SU-DHL-6 (cell line): Measurements from ENCODE around the gene TRPM8.

Experiments used
- H2AFZ ChIP-seq: fragments of 200-600 bp; sonication (generic); 2 replicates; pipeline ENCODE4 v1.6.1; 2014; ENCODE audit warnings: low read depth, mild to moderate bottlenecking, moderate library complexity, mixed read lengths, antibody characterized with exemption, low read length; ENCODE audit not compliant: severe bottlenecking
- H3F3A ChIP-seq: fragments of 200-600 bp; shearing (Covaris generic); 2 replicates; pipeline ENCODE4 v1.6.0; 2016; ENCODE audit warnings: antibody characterized with exemption, mild to moderate bottlenecking; ENCODE audit not compliant: insufficient read depth
- H3K27ac ChIP-seq: fragments of 200-600 bp; sonication (generic); 2 replicates; pipeline ENCODE4 v1.5.1; 2016; ENCODE audit warnings: low read depth, mild to moderate bottlenecking, low read length, moderate library complexity, mixed read lengths
- H3K27me3 ChIP-seq: fragments of 200-600 bp; sonication (generic), shearing (Covaris generic); 2 replicates; pipeline ENCODE4 v1.6.0; 2014; ENCODE audit warnings: mild to moderate bottlenecking, low read length
- H3K36me3 ChIP-seq: fragments of 200-600 bp; sonication (generic); 2 replicates; pipeline ENCODE4 v1.6.1; 2014; ENCODE audit warnings: mild to moderate bottlenecking, low read length, mixed read lengths
- H3K4me2 ChIP-seq: fragments of 300-600, 200-600 bp; shearing (Covaris generic), sonication (generic); 2 replicates; pipeline ENCODE4 v1.6.0; 2014; ENCODE audit warnings: low read length, low read depth, mild to moderate bottlenecking; ENCODE audit not compliant: poor library complexity, severe bottlenecking
- H3K4me3 ChIP-seq: fragments of 200-600 bp; sonication (generic); 2 replicates; pipeline ENCODE4 v1.5.1; 2014; ENCODE audit warnings: antibody characterized with exemption, low read length, mild to moderate bottlenecking, mixed read lengths; ENCODE audit not compliant: insufficient read depth, poor library complexity, severe bottlenecking
- H3K79me2 ChIP-seq: fragments of 200-600 bp; sonication (generic); 2 replicates; pipeline ENCODE4 v1.6.1; 2014; ENCODE audit warnings: mild to moderate bottlenecking, low read length, moderate library complexity; ENCODE audit not compliant: insufficient read depth
- H3K9ac ChIP-seq: fragments of 200-600 bp; sonication (generic); 2 replicates; pipeline ENCODE4 v1.7.0; 2014; ENCODE audit warnings: mild to moderate bottlenecking, low read length
- H3K9me2 ChIP-seq: fragments of 200-600 bp; sonication (generic); replicated peaks from 2 replicates; pipeline ENCODE4 v1.6.1; 2014; ENCODE audit warnings: low read length; ENCODE audit not compliant: insufficient read depth
- H3K9me3 ChIP-seq: fragments of 200-600 bp; sonication (generic); 2 replicates; pipeline ENCODE4 v1.6.1; 2014; ENCODE audit warnings: low read length, mixed read lengths; ENCODE audit not compliant: insufficient read depth
- H4K20me1 ChIP-seq: fragments of 200-600 bp; sonication (generic); 2 replicates; pipeline ENCODE4 v1.6.1; 2014; ENCODE audit warnings: low read depth, mild to moderate bottlenecking, antibody characterized with exemption, low read length, moderate library complexity, mixed read lengths
- EZH2phosphoT487 ChIP-seq: fragments of 200-600 bp; sonication (generic), shearing (Covaris generic); conservative IDR thresholded peaks from 2 replicates; pipeline ENCODE4 v1.6.1; 2018; ENCODE audit warnings: mild to moderate bottlenecking, antibody characterized with exemption, low read length, moderate library complexity, mixed read lengths
- TF ChIP-seq, protein P1 (sequence below): fragments of 200-600 bp; sonication (generic); IDR thresholded peaks from one replicate; pipeline ENCODE4 v1.5.1; 2017; ENCODE audit warnings: antibody characterized with exemption, mild to moderate bottlenecking, low read length, moderate library complexity; ENCODE audit not compliant: insufficient read depth, poor library complexity, severe bottlenecking

The TRPM8 gene

DNA sequence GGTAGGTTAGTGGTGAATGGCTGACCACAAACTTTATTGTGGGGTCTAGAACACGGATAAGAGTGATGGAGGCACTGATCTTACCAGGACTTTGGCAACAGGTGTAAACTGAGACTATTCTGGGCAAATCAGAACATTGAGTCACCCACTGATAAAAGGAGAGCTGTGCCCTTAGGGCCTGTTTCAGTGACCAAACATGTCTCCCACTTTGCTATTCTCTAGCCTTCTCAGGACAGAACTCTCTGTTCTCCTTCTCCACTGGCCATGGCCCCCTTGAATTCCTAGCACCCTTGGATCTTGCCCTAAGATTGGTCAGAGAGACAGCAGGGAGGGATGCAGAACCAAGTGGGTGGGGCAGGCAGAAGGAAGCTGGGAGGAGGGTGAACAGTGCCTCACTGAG lies 18.3 kb downstream of the TRPM8 start:
- Histone ChIP-seq H3K9ac (no peak overlapping the region), H3K4me2 (no peak overlapping the region), H3K27me3 (0 out of 2 replicates have a peak, but pooled peaks cover 2% of the 10 kb centered on the region), H3K27ac (no peak overlapping the region), H4K20me1 (no peaks in the 10 kb centered on the region), H3K9me2 (no peaks in the 10 kb centered on the region), H3K4me3 (no peak overlapping the region), H2AFZ (no peak overlapping the region), H3F3A (no peaks in the 10 kb centered on the region), H3K79me2 (no peaks in the 10 kb centered on the region), H3K36me3 (no peaks in the 10 kb centered on the region), H3K9me3 (no peaks in the 10 kb centered on the region)
- TF ChIP-seq, protein P1, sequence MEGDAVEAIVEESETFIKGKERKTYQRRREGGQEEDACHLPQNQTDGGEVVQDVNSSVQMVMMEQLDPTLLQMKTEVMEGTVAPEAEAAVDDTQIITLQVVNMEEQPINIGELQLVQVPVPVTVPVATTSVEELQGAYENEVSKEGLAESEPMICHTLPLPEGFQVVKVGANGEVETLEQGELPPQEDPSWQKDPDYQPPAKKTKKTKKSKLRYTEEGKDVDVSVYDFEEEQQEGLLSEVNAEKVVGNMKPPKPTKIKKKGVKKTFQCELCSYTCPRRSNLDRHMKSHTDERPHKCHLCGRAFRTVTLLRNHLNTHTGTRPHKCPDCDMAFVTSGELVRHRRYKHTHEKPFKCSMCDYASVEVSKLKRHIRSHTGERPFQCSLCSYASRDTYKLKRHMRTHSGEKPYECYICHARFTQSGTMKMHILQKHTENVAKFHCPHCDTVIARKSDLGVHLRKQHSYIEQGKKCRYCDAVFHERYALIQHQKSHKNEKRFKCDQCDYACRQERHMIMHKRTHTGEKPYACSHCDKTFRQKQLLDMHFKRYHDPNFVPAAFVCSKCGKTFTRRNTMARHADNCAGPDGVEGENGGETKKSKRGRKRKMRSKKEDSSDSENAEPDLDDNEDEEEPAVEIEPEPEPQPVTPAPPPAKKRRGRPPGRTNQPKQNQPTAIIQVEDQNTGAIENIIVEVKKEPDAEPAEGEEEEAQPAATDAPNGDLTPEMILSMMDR, result no peak
- TF ChIP-seq EZH2phosphoT487, result no peak

DNA sequence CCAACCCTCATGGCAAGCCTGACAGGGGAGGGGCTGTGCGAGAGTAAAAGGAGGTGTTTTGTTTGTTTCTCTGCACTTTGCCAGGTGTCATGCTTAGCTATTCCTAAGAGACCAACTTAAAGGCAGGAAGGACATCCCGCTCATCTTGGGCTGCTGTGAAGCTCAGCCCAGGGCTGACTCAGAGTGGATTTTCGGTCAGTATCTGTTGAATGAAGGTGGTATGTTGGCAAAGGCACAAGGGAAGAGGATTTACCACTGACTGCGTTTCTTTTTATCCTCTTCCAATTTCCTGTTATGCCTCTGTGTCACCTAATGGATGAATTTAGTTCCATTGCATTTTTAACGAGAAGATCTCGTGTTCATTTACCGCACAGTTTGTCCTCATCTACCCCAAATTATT lies 18.9 kb downstream of the TRPM8 start:
- TF ChIP-seq, protein P1, result no peak
- TF ChIP-seq EZH2phosphoT487, result no peak
- H3K9me2 ChIP-seq, result no peaks in the 10 kb centered on the region

DNA sequence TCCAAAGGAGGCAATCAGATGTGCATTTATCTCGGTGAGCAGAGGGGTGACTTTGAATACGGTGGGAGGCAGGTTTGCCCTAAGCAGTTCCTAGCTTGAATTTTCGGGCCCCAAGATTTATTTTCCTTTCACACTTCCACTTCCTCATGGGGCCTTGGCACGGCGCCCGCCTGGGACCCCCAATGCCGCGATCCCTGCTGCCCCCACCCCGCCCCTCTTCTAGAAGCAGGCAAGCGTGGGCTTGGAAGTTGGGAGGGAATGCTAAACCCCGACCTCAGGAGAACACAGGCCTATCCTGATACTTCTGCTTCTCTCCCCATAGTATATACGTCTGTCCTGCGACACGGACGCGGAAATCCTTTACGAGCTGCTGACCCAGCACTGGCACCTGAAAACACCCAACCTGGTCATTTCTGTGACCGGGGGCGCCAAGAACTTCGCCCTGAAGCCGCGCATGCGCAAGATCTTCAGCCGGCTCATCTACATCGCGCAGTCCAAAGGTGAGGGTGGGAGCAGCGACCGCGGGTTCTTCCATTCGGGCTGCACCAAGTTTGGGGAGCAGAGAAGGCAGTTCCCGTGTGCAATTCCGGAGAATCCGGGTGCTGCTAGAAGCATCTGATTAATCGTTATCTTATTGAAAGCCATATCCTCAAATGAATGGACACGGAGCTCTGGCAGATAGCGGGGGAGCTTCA lies 21.6 kb downstream of the TRPM8 start:
- H3K9me2 ChIP-seq, result no peaks in the 10 kb centered on the region
- no peaks in the 10 kb centered on the region for H3K9me3 ChIP-seq
- H3K27me3 ChIP-seq, result no peaks in the 10 kb centered on the region
- no peaks in the 10 kb centered on the region for H3F3A ChIP-seq
- H3K27ac ChIP-seq, result no peak overlapping the region
- H3K4me2 ChIP-seq, result no peak overlapping the region
- TF ChIP-seq EZH2phosphoT487, result no peak
- TF ChIP-seq, protein P1, result no peak
- no peaks in the 10 kb centered on the region for H3K36me3 ChIP-seq
- no peak overlapping the region for H3K9ac ChIP-seq
- no peak overlapping the region for H2AFZ ChIP-seq
- H3K79me2 ChIP-seq, result no peaks in the 10 kb centered on the region
- H4K20me1 ChIP-seq, result no peaks in the 10 kb centered on the region
- no peak overlapping the region for H3K4me3 ChIP-seq

More for the DNA sequence above, 18.9 kb downstream of the TRPM8 start:
- Histone ChIP-seq H3K27me3 (no peaks in the 10 kb centered on the region), H3K27ac (no peak overlapping the region), H3K36me3 (no peaks in the 10 kb centered on the region), H2AFZ (no peak overlapping the region), H3K79me2 (no peaks in the 10 kb centered on the region), H3K4me3 (no peak overlapping the region), H4K20me1 (no peaks in the 10 kb centered on the region), H3K9me3 (no peaks in the 10 kb centered on the region), H3K9ac (no peak overlapping the region), H3F3A (no peaks in the 10 kb centered on the region), H3K4me2 (no peak overlapping the region)
